GM21619 (cell line): ENCODE data around the gene SPRR1A.
"Not testable (repeated sequence)": the region's sequence is repeated elsewhere in the genome, so short reads cannot be mapped to it uniquely, and the experiment has no call there.

Source experiments
- ATAC-seq: cut with Tn5 transposase; IDR thresholded peaks from one replicate; pipeline ENCODE4 v1.9.1; 2021; ENCODE audit not compliant: unreplicated experiment

The SPRR1A gene

DNA sequence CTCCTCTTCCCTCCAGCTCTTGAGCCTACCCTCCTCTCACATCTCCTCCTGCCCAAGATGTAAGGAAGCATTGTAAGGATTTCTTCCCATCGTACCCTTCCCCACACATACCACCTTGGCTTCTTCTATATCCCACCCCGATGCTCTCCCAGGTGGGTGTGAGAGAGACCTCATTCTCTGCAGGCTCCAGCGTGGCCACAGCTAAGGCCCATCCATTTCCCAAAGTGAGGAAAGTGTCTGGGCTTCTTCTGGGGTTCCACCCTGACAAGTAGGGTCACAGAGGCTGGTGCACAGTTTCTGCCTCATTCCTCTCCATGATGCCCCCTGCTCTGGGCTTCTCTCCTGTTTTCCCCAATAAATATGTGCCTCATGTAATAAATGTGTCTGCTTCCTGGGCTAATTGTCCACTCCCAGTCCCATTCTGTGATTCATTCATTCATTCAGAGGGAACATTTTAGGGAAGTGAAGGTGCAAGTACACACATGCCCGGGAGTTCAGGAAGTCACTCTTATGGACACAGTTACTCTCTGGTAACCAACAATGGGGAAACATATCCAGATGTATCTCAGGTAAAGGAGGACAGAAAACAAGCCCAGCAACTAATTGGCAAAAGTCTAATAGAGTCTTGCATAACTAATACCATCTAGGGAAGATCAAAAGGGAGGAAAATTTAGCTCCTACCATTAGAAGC is 11.5 kb upstream of the SPRR1A start:
- no peak for ATAC-seq

DNA sequence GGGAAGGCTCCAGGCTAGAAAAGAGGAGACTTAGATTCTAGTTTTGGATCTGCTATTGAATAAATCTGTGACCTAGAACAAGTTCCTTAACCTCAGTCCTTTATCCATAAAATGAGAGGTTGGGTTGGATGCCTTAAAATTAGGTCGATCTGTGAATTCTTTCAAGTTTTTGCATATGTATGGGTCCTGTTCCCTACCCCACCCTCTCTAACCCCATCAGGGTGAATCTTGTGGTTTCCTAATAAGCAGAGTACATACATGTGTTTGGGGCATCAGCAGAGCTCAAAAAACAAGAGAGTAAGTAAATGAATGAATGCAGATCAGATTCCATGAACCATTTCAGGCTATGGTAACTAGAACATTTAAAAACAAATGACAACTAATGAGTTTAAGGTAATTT is 7.2 kb upstream of the SPRR1A start:
- ATAC-seq: no peak

GRCh38 chr1:152977614-152978013 is 6.3 kb upstream of the SPRR1A start:
- no peak for ATAC-seq

GRCh38 chr1:152980676-152981075 is 3.2 kb upstream of the SPRR1A start:
- ATAC-seq: no peak

GRCh38 chr1:152981146-152981871 is 2.6 kb upstream of the SPRR1A start:
- ATAC-seq: no peak

DNA sequence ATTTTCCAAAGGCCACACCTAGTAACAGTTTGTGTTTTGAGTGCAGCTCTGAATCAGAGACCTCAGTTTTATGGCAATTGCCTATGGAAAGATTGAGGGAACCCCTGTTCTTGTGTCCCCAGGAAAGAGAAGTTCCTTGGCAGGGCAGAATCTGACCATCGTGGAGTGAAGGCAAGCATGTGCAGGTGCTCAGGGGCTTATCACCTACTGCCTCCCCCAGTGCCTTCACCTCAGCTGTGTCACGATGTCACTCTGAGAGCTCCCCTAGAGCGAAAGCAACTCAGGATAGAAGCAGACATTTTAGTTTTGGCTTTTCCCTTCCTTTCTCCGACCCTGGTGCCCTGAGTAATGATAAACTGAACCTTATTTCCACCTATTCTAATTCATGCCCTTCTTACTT is 1.8 kb upstream of the SPRR1A start:
- ATAC-seq: no peak

GRCh38 chr1:152983234-152983633 is 647 bp upstream of the SPRR1A start:
- ATAC-seq: no peak

GRCh38 chr1:152986578-152986977 is 2.7 kb downstream of the SPRR1A start:
- no peak for ATAC-seq

GRCh38 chr1:152993186-152993585 is 9.3 kb downstream of the SPRR1A start:
- no peak for ATAC-seq

DNA sequence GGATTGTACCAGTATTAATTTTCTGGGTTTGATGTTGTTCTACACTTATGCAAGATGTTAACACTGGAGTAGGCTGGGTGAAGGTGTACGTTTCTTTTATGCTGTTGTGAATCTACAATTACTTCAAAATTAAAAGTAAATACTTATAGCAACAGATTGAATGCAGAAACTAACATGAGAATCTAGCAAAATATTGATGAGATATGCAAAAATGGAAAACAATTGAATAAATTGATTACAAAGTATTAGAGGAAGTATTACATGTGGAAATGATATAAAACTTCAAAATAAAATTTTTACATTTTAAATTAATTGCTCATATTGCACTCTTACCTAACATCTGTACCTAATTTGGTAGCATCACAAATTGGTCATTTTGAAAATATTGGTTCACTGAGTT is 12.0 kb downstream of the SPRR1A start:
- no peak for ATAC-seq

GRCh38 chr1:152996633-152997400 is 12.9 kb downstream of the SPRR1A start:
- no peak for ATAC-seq

DNA sequence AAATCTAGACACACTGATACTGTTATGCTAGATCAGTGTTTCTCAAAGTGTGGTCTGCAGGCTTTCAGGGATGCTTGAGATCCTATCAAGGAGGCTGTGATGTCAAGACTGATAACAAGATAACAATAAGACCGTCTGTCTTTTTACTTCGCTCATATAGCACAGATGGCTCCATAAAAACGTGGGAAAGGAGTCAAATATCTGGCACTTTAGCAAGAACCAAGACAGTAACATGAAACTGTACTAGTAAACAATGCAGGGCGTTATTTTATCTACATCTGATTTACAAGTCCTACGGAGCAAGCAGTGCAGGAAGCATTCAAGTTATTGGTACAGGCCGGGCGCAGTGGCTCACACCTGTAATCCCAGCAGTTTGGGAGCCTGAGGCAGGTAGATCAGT is 14.0 kb downstream of the SPRR1A start:
- ATAC-seq: no peak

- no peak for ATAC-seq
Observed at GRCh38 chr1:152998476-152998875, 14.6 kb downstream of the SPRR1A start.

GRCh38 chr1:152999818-153000217 is 15.9 kb downstream of the SPRR1A start:
- ATAC-seq: no peak

DNA sequence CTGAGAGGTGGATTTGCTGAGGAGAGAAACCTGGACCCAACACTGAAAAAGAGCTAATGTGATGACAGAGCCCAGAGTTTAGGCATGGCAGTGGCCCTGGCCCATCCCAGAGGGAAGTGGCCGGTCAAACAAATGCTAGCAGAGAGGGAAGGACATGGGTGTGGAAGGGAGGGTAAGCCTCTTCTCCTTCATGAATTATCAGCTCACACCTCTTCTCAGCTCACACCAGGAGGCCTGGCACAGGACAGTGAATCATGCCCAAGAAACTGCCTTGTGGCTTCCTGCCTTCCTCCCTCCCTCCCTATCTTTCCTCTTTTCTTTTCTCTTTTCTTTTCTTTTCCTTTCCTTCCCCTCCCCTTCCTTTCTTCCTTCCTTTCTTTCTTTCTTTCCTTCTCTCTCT is 16.4 kb downstream of the SPRR1A start:
- no peak for ATAC-seq

DNA sequence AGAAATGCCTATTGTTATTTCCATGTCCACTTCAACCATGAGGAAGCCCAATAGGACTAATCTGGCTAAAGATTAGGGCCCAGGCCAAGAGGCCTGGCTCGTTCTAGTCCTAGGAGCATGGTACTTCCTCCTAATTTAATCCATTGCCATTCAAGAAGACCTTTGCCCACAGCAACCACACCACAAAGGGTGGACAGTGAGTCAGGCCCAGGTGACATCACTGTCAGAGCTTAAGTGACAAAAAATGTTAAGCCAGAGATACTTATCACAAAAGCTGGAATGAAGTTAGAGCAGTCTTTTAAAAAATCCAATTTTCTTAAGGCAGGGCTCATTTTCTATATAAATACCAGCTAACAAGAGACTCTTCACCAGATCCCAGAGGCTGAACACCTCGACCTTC is 17.5 kb downstream of the SPRR1A start, which contains the start of gene SPRR3:
Gene SPRR3, plus strand, starts transcription at position 368 of the 400 bp plus-strand sequence. CDS start 1,272 bp downstream, outside the sequence.
- no peak for ATAC-seq

- not testable (repeated sequence) for ATAC-seq
Observed at GRCh38 chr1:153011235-153011758, 27.4 kb downstream of the SPRR1A start.

GRCh38 chr1:153021829-153022228 is 37.9 kb downstream of the SPRR1A start:
- not testable (repeated sequence) for ATAC-seq

- ATAC-seq: not testable (repeated sequence)
Observed at GRCh38 chr1:153022340-153022739, 38.5 kb downstream of the SPRR1A start.

DNA sequence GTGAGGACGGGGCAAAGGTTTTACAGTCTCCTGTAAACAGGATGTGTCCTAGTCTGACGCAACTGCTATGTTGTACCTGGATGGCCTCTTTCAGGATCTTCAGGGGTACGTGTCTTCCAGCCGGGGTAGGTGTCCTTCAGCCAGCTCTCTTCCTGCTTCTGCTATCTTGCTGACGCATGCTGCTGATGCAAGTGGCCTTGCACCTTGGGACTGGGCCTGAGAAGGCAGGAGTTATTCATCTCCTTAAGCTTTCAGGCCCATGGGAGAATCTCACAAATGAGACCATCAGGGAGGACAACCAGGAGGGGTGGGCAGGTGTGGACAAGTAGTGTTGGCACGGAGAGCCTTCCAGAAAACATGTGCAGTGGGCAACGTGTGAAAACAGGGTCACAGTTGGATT is 39.2 kb downstream of the SPRR1A start:
- no peak for ATAC-seq

- ATAC-seq: no peak
Observed at GRCh38 chr1:153024413-153024812, 40.5 kb downstream of the SPRR1A start.
